GM18526 (cell line): ENCODE measurements around the gene EPHA3.

Experiments
- POLR2A ChIP-seq: IDR thresholded peaks from 3 replicates; pipeline ENCODE4 v1.6.1; 2011; ENCODE audit not compliant: insufficient read length; ENCODE audit errors: extremely low read depth

Gene EPHA3

GRCh38 chr3:89280822-89281365 lies 173.5 kb downstream of the EPHA3 start:
- TF ChIP-seq POLR2A, result no peak

GRCh38 chr3:89287902-89288508 lies 180.6 kb downstream of the EPHA3 start:
- no peak for TF ChIP-seq POLR2A

GRCh38 chr3:89289574-89290190 lies 182.3 kb downstream of the EPHA3 start:
- no peak for TF ChIP-seq POLR2A

DNA sequence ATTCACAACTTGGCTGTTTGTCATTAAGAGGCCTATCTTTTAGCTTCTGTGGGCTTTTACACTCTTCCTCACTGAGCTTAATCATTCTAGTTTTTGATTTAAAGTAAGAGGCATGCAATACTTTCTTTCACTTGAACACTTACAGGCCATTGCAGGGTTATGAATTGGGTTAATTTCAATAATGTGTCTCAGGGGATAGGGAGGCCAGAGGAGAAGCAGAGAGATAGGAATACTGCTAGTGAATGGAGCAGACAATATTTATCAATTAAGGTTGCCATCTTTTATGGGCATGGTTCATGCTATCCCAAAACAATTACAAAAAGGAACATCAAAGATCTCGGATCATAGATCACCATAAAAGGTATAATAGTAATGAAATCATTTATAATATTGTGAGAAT lies 189.8 kb downstream of the EPHA3 start:
- no peak for TF ChIP-seq POLR2A

DNA sequence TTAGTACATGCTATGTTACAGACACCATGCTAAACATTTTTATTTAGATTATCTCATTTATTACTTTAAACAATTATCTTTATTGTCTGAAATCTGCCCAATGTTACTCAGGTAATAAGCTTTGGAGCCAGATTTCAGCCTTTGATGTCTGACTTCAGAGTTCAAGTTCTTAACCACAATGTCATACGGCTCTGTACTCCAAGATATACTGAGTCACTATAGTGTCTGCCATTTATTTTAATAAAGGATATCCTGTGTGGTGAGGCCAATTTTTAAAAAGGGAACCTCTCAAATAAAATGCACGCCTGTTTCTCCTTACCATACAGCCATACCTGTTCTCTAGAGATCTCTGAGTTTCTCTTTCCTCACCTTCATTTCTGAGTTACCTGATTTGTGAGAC lies 193.1 kb downstream of the EPHA3 start:
- TF ChIP-seq POLR2A, result no peak

- no peak for TF ChIP-seq POLR2A
These were observed 193.6 kb downstream of the EPHA3 start for GRCh38 chr3:89300981-89301380.

DNA sequence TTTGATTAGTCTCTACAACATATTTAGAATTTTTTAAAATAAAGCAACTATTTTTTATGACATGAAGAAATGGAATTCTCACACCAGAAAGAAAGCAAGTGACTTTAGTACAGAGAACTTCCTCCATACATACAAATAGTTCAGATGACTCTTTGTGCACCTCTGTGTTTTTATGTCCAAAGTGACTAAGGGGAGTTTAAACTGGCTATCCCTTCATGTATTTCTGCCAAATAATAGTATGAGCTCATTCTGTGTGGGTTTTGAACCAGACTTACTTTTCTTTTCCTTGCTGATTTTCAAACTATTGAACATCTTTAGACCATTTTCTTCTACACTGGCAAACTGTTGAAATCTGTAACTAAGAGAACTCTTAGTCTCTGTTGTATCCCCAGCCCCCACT lies 196.3 kb downstream of the EPHA3 start:
- no peak for TF ChIP-seq POLR2A

DNA sequence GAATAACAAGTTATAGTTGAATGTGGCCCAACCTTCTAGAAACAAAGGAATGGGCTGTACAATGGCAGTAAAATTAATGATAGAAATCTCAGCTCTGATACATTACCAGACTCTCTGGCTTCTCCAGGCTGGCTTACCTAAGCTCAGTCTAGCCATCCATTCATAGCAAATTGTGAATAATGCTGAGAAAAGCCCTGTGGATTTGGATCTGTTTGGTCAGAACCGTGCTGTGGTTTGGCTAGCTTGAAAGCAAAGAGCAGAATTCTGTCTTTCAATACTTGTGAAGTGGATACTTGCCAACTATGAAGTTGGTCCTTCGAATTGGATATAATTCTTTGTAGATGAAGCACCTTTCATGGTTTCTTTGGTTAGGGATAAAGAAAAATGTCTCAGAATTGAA lies 199.1 kb downstream of the EPHA3 start:
- TF ChIP-seq POLR2A, result no peak

DNA sequence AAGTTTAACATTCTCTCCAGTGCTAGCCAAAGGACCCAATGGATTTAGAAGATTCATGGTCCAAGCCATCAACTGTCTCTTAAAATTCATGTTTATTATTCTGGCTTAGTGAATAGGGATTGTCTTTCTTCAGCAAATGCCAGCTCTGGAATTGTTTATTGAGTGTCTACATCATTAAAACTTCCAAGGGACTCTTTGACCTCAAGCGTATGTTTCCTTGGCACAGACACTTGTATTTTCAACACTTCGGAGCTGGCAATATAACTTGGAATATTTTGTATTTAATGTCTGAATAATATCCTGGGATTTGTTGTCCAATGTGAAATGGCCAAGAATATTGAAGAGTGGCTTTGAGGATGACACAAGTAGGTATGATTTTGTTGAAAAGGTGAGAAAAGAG lies 204.2 kb downstream of the EPHA3 start:
- no peak for TF ChIP-seq POLR2A

DNA sequence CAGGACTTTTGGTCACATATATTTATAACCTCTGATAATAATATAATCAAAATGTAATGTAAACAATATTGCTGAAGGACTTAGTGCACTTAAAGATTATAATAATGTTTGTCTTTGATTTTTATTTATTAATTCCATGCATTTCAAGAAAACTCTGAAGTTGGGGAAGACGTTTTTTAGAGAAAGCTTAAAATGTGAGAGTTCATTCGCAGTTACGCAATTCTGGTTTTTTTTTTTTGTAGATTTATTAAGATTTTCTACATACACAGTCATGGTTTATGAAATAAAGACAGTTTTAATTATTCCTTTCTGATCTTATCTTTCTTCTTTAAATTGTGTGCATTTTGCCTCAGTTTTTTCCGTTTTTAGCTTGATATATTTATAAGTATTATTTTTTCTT lies 204.7 kb downstream of the EPHA3 start:
- TF ChIP-seq POLR2A, result no peak

- no peak for TF ChIP-seq POLR2A
These were observed 207.2 kb downstream of the EPHA3 start for GRCh38 chr3:89314454-89315098.

- TF ChIP-seq POLR2A, result no peak
These were observed 208.5 kb downstream of the EPHA3 start for GRCh38 chr3:89315750-89316470.

GRCh38 chr3:89320186-89320585 lies 212.8 kb downstream of the EPHA3 start:
- TF ChIP-seq POLR2A, result no peak

GRCh38 chr3:89326997-89327396 lies 219.6 kb downstream of the EPHA3 start:
- no peak for TF ChIP-seq POLR2A

GRCh38 chr3:89332386-89332785 lies 225.0 kb downstream of the EPHA3 start:
- TF ChIP-seq POLR2A, result no peak

DNA sequence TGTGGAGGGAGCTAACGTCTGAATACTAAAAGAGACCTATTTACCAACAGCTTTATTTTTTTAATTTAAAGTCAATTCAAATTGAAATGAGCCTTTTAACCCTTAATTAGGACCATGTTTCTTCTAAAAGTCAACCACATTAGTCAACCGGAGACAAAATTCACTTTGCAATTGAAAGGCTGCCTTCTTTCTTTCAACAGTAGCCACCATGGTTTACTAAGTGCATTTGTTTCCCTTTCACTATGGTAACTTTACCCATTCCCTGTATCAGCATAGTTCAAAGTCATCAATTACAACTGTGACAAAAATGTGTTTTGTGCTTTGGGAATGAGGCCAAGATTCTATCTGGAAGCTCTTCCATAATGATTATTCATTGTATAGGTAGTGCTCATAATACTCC lies 225.4 kb downstream of the EPHA3 start:
- no peak for TF ChIP-seq POLR2A

DNA sequence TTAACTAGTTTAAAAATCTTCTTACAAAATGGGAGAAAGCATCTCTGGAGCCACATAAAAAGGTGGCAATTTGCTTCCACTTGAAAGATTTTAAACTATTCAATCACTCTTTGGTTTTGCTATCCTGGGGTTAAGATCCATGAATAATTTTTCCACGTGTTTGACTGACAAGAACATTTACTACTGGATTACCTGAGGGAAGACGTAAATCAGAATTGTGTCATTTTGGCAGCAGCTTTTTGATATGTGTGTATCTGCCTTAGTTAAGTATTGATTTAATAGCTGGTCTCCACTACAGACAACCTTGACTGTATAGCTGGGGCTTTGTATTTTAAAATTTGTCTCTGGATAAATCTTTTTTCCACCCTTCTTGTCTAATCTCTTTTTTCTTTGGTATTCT lies 228.3 kb downstream of the EPHA3 start:
- TF ChIP-seq POLR2A, result no peak
